Vagina (tissue), 2 donors: ENCODE results near the gene ZBTB5. TPM values are rescaled to one million over a fixed set of nuclear protein-coding genes. Genes with fewer than 3 reads are reported as not detected.
"Not testable (repeated sequence)": the region's sequence is repeated elsewhere in the genome, so short reads cannot be mapped to it uniquely, and the experiment has no call there.

Experiments used
- DNase-seq, 2 donors: peaks; one replicate each; pipeline ENCODE4 v3.0.0-alpha.2; 2017; ENCODE audit errors: extremely low spot score in 2 of 2
- H3K27ac ChIP-seq: fragments of 200-600 bp; sonication (generic); one replicate; pipeline ENCODE4 v1.5.1; 2019
- H3K27me3 ChIP-seq: fragments of 200-600 bp; sonication (generic); one replicate; pipeline ENCODE4 v1.5.1; 2019
- H3K36me3 ChIP-seq, 2 donors: fragments of 200-600 bp; sonication (generic); one replicate each; pipeline ENCODE4 v1.5.1; 2017 to 2019
- H3K4me1 ChIP-seq: fragments of 200-600 bp; sonication (generic); one replicate; pipeline ENCODE4 v1.5.1; 2019
- H3K4me3 ChIP-seq, 2 donors: fragments of 200-600 bp; sonication (generic); 1 replicate in 1 of 2; 2 replicates in 1 of 2; pipeline ENCODE4 v1.5.1; 2016 to 2019
- H3K9me3 ChIP-seq: fragments of 200-600 bp; sonication (generic); one replicate; pipeline ENCODE4 v1.5.1; 2019
- CTCF ChIP-seq, 3 experiments: fragments of 450-650 bp in 2 of 3; fragments of 200-600 bp in 1 of 3; sonication (generic) in 1 of 3; IDR thresholded peaks; one replicate each; pipeline ENCODE4 v1.5.1; 2017 to 2019; ENCODE audit warnings: antibody characterized with exemption in 3 of 3, mild to moderate bottlenecking in 2 of 3, moderate library complexity in 2 of 3
- POLR2A ChIP-seq, 2 donors: fragments of 450-650 bp; IDR thresholded peaks; one replicate each; pipeline ENCODE4 v1.6.1; 2017; ENCODE audit warnings: antibody characterized with exemption in 2 of 2, mild to moderate bottlenecking in 2 of 2, moderate library complexity in 2 of 2
- POLR2AphosphoS5 ChIP-seq, 2 donors: sonication (generic); formaldehyde crosslinking; IDR thresholded peaks; one replicate each; pipeline ENCODE4 v1.9.0; 2017; ENCODE audit warnings: antibody characterized with exemption in 2 of 2, mild to moderate bottlenecking in 2 of 2, low read depth in 1 of 2; ENCODE audit not compliant: insufficient read depth in 1 of 2
- intact Hi-C: fragments of 100-400 bp; cut with DNase I; formaldehyde crosslinking; loops from one replicate; pipeline ENCODE4 v1.15.1; 2023
- total RNA-seq: library from RNA; depleted of rRNA; stranded (reverse); fragments of >200 nt; gene quantifications from one replicate; pipeline ENCODE4 v1.2.3, GENCODE V29; 2016

ZBTB5 gene
- total RNA-seq, 1 donor from 2014 or later = 17.9 TPM

GRCh38 chr9:37511016-37512010 lies 46.1 kb upstream of the ZBTB5 start:
- intact Hi-C loops = no loop called here
- no peak overlapping the region for H3K4me3 ChIP-seq
- H3K4me1 ChIP-seq = no peaks in the 10 kb centered on the region
- H3K27me3 ChIP-seq = no peaks in the 10 kb centered on the region
- no peaks in the 10 kb centered on the region for H3K9me3 ChIP-seq
- no peaks in the 10 kb centered on the region for H3K36me3 ChIP-seq
- no peak overlapping the region for H3K27ac ChIP-seq
- TF ChIP-seq POLR2A (IDR thresholded peaks at IDR 0.05) (no peak), POLR2AphosphoS5 (IDR thresholded peaks at IDR 0.05; ENCODE audit: insufficient read depth in 1 of 2, low read depth in 1 of 2) (no peak), CTCF (IDR thresholded peaks at IDR 0.05) (no peak)
- no peak for DNase-seq

GRCh38 chr9:37510053-37510452 lies 44.8 kb upstream of the ZBTB5 start:
- H3K9me3 ChIP-seq, DNase-seq, H3K36me3 ChIP-seq, H3K27me3 ChIP-seq, H3K27ac ChIP-seq, intact Hi-C loops, H3K4me1 ChIP-seq, H3K4me3 ChIP-seq: not testable (repeated sequence)

GRCh38 chr9:37509536-37509935 lies 44.3 kb upstream of the ZBTB5 start:
- Histone ChIP-seq H3K27me3 (no peaks in the 10 kb centered on the region), H3K9me3 (no peaks in the 10 kb centered on the region), H3K4me1 (no peaks in the 10 kb centered on the region), H3K36me3 (no peaks in the 10 kb centered on the region), H3K4me3 (no peak overlapping the region), H3K27ac (no peak overlapping the region)
- TF ChIP-seq CTCF (IDR thresholded peaks at IDR 0.05) (no peak), POLR2A (IDR thresholded peaks at IDR 0.05) (no peak)
- intact Hi-C loops = no loop called here
- no peak for DNase-seq

GRCh38 chr9:37508834-37509206 lies 43.6 kb upstream of the ZBTB5 start:
- no peak overlapping the region for H3K4me3 ChIP-seq
- no peak overlapping the region for H3K27ac ChIP-seq
- peaks cover 0 to 6% of the 10 kb centered on the region in 2 donors for H3K36me3 ChIP-seq
- no peaks in the 10 kb centered on the region for H3K9me3 ChIP-seq
- no peaks in the 10 kb centered on the region for H3K4me1 ChIP-seq
- DNase-seq = no peak
- TF ChIP-seq POLR2A (IDR thresholded peaks at IDR 0.05) (no peak), CTCF (IDR thresholded peaks at IDR 0.05) (no peak), POLR2AphosphoS5 (IDR thresholded peaks at IDR 0.05; ENCODE audit: insufficient read depth in 1 of 2, low read depth in 1 of 2) (no peak)
- intact Hi-C loops = no loop called here
- no peaks in the 10 kb centered on the region for H3K27me3 ChIP-seq

GRCh38 chr9:37508135-37508833 lies 43.0 kb upstream of the ZBTB5 start:
- intact Hi-C loops = no loop called here
- no peak overlapping the region for H3K4me3 ChIP-seq
- H3K27me3 ChIP-seq = no peaks in the 10 kb centered on the region
- DNase-seq = no peak
- no peaks in the 10 kb centered on the region for H3K4me1 ChIP-seq
- TF ChIP-seq POLR2A (IDR thresholded peaks at IDR 0.05) (no peak), CTCF (IDR thresholded peaks at IDR 0.05) (no peak), POLR2AphosphoS5 (IDR thresholded peaks at IDR 0.05; ENCODE audit: insufficient read depth in 1 of 2, low read depth in 1 of 2) (no peak)
- peaks cover 0 to 11% of the 10 kb centered on the region in 2 donors for H3K36me3 ChIP-seq
- H3K27ac ChIP-seq = no peak overlapping the region
- H3K9me3 ChIP-seq = no peaks in the 10 kb centered on the region
